Measurements from ENCODE around the gene MYO9B.
"Not testable (repeated sequence)": the region's sequence is repeated elsewhere in the genome, so short reads cannot be mapped to it uniquely, and the experiment has no call there.

The MYO9B gene

GRCh38 chr19:17183858-17184321 is 108.3 kb downstream of the MYO9B start:
- DNase-seq (ENCODE audit: low read depth) = no peak
- TF ChIP-seq CTCF (conservative IDR thresholded peaks at IDR 0.05; ENCODE audit: low read depth, low read length) = no peak
- H3K4me3 ChIP-seq (ENCODE audit: low read length) = no peak overlapping the region

- no peak for DNase-seq (ENCODE audit: low read depth)
- no peak for TF ChIP-seq CTCF (conservative IDR thresholded peaks at IDR 0.05; ENCODE audit: low read depth, low read length)
- H3K4me3 ChIP-seq (ENCODE audit: low read length) = no peak overlapping the region
These were observed 108.8 kb downstream of the MYO9B start for GRCh38 chr19:17184371-17184841.

GRCh38 chr19:17185590-17185989 is 110.0 kb downstream of the MYO9B start:
- H3K4me3 ChIP-seq (ENCODE audit: low read length) = no peak overlapping the region
- no peak for TF ChIP-seq CTCF (conservative IDR thresholded peaks at IDR 0.05; ENCODE audit: low read depth, low read length)
- DNase-seq (ENCODE audit: low read depth) = no peak

- H3K4me3 ChIP-seq (ENCODE audit: low read length) = not testable (repeated sequence)
These were observed 116.2 kb downstream of the MYO9B start for GRCh38 chr19:17191736-17192135.

GRCh38 chr19:17192751-17193150 is 117.2 kb downstream of the MYO9B start:
- no peak for TF ChIP-seq CTCF (conservative IDR thresholded peaks at IDR 0.05; ENCODE audit: low read depth, low read length)
- H3K4me3 ChIP-seq (ENCODE audit: low read length) = no peak overlapping the region
- DNase-seq (ENCODE audit: low read depth) = no peak

More at GRCh38 chr19:17191736-17192135, 116.2 kb downstream of the MYO9B start:
- DNase-seq (ENCODE audit: low read depth) = not testable (repeated sequence)

- no peak for TF ChIP-seq CTCF (conservative IDR thresholded peaks at IDR 0.05; ENCODE audit: low read depth, low read length)
- no peak for DNase-seq (ENCODE audit: low read depth)
These were observed 119.0 kb downstream of the MYO9B start for GRCh38 chr19:17194608-17195007.

GRCh38 chr19:17195106-17195505 is 119.5 kb downstream of the MYO9B start:
- DNase-seq (ENCODE audit: low read depth) = no peak
- no peak overlapping the region for H3K4me3 ChIP-seq (ENCODE audit: low read length)
- no peak for TF ChIP-seq CTCF (conservative IDR thresholded peaks at IDR 0.05; ENCODE audit: low read depth, low read length)

More at GRCh38 chr19:17194608-17195007, 119.0 kb downstream of the MYO9B start:
- no peak overlapping the region for H3K4me3 ChIP-seq (ENCODE audit: low read length)

- no peak for TF ChIP-seq CTCF (conservative IDR thresholded peaks at IDR 0.05; ENCODE audit: low read depth, low read length)
- H3K4me3 ChIP-seq (ENCODE audit: low read length) = no peak overlapping the region
- no peak for DNase-seq (ENCODE audit: low read depth)
These were observed 121.0 kb downstream of the MYO9B start for GRCh38 chr19:17196610-17197009.

All from retinal pigment epithelial cell (primary cell).